ENCODE data around the gene PPP2CA. TPM values are rescaled to one million over a fixed set of nuclear protein-coding genes. Genes with fewer than 3 reads are reported as not detected.

PPP2CA gene
- total RNA-seq, 2 donors from 2014 or later, result 233 to 239 TPM

GRCh38 chr5:134145779-134146581 lies 79.9 kb downstream of the PPP2CA start:
- peak; percentile 66 to 86 (median 69) for DNase-seq
- H3K27ac Mint-ChIP-seq, result peak overlapping the region; percentile 100
- ATAC-seq, result peak; percentile 79
- peak overlapping the region; percentile 65 for H3K4me3 Mint-ChIP-seq
- H3K27me3 Mint-ChIP-seq, result no peaks in the 10 kb centered on the region
- peaks cover 15% of the 10 kb centered on the region for H3K36me3 Mint-ChIP-seq (ENCODE audit: low read depth)
- H3K9me3 ChIP-seq (ENCODE audit: control insufficient read depth, low read length, poor library complexity, severe bottlenecking), result no peaks in the 10 kb centered on the region
- H3K4me1 Mint-ChIP-seq, result peaks cover 41% of the 10 kb centered on the region

GRCh38 chr5:134145041-134145757 lies 80.7 kb downstream of the PPP2CA start:
- Mint-ChIP-seq H3K27me3 (no peaks in the 10 kb centered on the region), H3K4me3 (peak overlapping the region; percentile 55), H3K4me1 (peaks cover 42% of the 10 kb centered on the region), H3K36me3 (ENCODE audit: low read depth) (peaks cover 17% of the 10 kb centered on the region), H3K27ac (peak overlapping the region; percentile 100)
- no peak for DNase-seq
- no peaks in the 10 kb centered on the region for H3K9me3 ChIP-seq (ENCODE audit: control insufficient read depth, low read length, poor library complexity, severe bottlenecking)
- ATAC-seq, result peak; percentile 4

Other genes with a start within 250 kb of the PPP2CA start
- 10 to 100 TPM; 58.1 to 71.4 TPM for gene VDAC1, start 221.1 kb downstream of the PPP2CA start, total RNA-seq
- gene TCF7, start 111.4 kb downstream of the PPP2CA start, total RNA-seq, result 100 to 1,000 TPM; 308 to 405 TPM
- gene SKP1, start 49.1 kb downstream of the PPP2CA start, total RNA-seq, result 100 to 1,000 TPM; 284 to 339 TPM
- under 1 TPM in 1 of 2 donors, not detected in 1; 0.25 TPM for gene CDKL3, start 141.1 kb upstream of the PPP2CA start, total RNA-seq
- gene UBE2B, start 145.5 kb upstream of the PPP2CA start, total RNA-seq, result 100 to 1,000 TPM; 124 to 125 TPM
- 10 to 100 TPM; 16.6 to 17.5 TPM for gene CDKN2AIPNL, start 185.8 kb upstream of the PPP2CA start, total RNA-seq